ENCODE results near the gene CCL23.
"Not testable (repeated sequence)": the region's sequence is repeated elsewhere in the genome, so short reads cannot be mapped to it uniquely, and the experiment has no call there.

CCL23 gene

DNA sequence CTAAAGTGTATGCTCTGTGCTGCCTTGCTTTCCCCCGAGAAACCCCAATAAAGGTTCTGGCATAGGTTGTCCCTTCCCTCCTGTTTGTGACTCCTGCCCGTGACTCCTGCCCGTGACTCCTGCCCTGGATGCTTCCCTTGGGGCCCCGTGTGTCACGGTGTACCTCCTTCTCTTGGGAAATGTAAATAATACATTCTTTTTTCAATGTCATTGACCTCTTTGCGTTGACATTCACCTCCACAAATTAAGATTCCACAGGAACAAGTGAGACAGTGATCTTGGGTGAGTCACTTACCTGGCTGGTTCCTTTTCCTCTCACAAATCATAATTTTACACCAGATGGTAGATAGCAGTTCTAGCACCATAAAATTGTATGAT is 17.1 kb downstream of the CCL23 start:
- DNase-seq (ENCODE audit: low spot score in 2 of 2), result no peak
- no peaks in the 10 kb centered on the region for H3K27me3 Mint-ChIP-seq

DNA sequence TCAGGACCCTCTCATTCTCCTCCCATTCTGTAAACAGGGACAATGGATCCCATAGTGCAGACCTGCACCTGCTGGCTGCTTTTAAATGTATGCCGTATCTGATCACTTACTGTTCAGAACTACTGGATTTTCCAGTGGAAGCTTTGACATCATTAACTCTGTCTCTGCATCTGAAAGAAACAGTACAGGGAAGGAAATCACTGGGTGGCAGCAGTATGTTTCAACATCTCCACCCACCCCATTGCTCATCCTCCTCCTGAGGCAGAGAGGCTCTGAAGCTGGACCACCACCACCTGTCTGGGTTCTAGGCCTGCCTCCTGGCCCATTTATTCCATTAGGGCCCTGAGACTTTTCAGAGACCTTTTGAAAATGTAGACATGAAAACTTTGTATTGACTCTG is 19.0 kb downstream of the CCL23 start:
- Mint-ChIP-seq H3K36me3 (ENCODE audit: insufficient read depth) (no peaks in the 10 kb centered on the region), H3K27ac (ENCODE audit: low read depth) (peak overlapping the region; percentile 44), H3K27me3 (no peaks in the 10 kb centered on the region), H3K9me3 (no peaks in the 10 kb centered on the region), H3K4me1 (peaks cover 8% of the 10 kb centered on the region), H3K4me3 (no peak overlapping the region)
- DNase-seq (ENCODE audit: low spot score in 2 of 2) (no peak), ATAC-seq (replicated peaks; ENCODE audit: extremely low read depth, poor library complexity, severe bottlenecking) (no peak)

More for the DNA sequence above, 17.1 kb downstream of the CCL23 start:
- peaks cover 20% of the 10 kb centered on the region for H3K4me1 Mint-ChIP-seq
- no peaks in the 10 kb centered on the region for H3K9me3 Mint-ChIP-seq
- no peaks in the 10 kb centered on the region for H3K36me3 Mint-ChIP-seq (ENCODE audit: insufficient read depth)
- H3K4me3 Mint-ChIP-seq, result no peak overlapping the region
- no peak for ATAC-seq (replicated peaks; ENCODE audit: extremely low read depth, poor library complexity, severe bottlenecking)
- no peak overlapping the region for H3K27ac Mint-ChIP-seq (ENCODE audit: low read depth)

DNA sequence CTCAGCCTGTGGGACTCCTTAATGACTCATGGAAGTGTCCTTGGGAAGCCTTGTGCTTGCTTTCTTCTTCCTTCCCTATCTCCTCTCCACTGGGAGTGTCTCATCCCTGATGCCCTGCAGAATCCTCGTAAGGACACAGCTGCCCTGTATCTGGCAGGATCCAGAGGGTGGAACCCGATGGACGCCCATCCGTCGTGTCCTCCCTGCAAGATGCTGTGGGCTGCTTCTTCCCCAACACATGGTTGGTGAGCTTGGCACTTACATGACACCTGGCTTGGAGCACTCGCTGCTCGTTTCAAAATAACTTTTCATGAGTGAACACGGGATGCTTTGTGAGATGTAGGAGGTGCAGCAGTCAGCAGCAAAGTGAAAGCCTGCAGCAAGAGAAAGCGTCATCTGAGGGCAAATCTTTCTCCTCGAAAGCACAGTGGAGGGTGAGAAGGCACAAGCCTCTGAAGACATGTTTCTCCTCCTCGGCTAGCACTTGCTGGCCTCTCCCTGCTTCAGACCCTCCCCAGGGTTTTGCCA is 19.7 kb downstream of the CCL23 start:
- Mint-ChIP-seq H3K9me3 (no peaks in the 10 kb centered on the region), H3K36me3 (ENCODE audit: insufficient read depth) (no peaks in the 10 kb centered on the region), H3K27me3 (no peaks in the 10 kb centered on the region), H3K27ac (ENCODE audit: low read depth) (peak overlapping the region; percentile 44), H3K4me3 (no peak overlapping the region), H3K4me1 (peaks cover 6% of the 10 kb centered on the region)
- ATAC-seq (replicated peaks; ENCODE audit: extremely low read depth, poor library complexity, severe bottlenecking), result no peak
- no peak for DNase-seq (ENCODE audit: low spot score in 2 of 2)

DNA sequence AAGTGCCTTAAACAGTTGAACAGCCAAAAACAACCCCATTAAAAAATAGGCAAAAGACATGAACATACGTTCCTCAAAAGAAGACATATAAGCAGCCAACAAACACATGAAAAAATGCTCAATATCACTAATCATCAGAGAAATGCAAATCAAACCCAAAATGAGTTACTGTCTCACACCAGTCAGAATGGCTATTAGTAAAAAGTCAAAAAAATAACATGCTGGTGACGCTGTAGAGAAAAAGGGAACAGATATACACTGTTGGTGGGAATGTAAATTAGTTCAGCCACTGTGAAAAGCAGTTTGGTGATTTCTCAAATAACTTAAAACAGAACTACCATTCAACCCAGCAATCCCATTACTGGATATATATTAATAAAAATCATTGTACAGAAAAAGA is 22.4 kb downstream of the CCL23 start:
- not testable (repeated sequence) for H3K36me3 Mint-ChIP-seq (ENCODE audit: insufficient read depth); H3K27me3 Mint-ChIP-seq; DNase-seq (ENCODE audit: low spot score in 2 of 2); H3K4me1 Mint-ChIP-seq; H3K27ac Mint-ChIP-seq (ENCODE audit: low read depth); H3K4me3 Mint-ChIP-seq; ATAC-seq (replicated peaks; ENCODE audit: extremely low read depth, poor library complexity, severe bottlenecking); H3K9me3 Mint-ChIP-seq

DNA sequence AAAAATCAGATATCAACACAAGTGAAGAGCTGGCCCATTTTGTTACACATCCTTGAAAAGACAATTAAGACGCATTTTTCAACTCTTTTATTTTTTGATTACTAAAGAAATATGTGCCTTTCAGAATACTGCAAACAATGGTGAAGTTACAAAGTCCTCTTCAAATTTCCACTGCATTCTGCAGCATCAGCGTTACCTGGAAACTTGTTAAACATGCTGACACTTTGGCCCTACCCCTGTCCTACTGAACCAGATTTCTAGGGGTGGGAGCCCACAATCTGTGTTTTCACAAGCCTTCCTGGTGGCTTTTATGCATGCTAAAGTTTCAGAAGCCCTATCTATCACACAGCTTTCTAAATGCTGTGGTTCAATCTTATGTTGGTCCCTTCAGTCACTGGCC is 26.7 kb downstream of the CCL23 start:
- no peak for ATAC-seq (replicated peaks; ENCODE audit: extremely low read depth, poor library complexity, severe bottlenecking)

DNA sequence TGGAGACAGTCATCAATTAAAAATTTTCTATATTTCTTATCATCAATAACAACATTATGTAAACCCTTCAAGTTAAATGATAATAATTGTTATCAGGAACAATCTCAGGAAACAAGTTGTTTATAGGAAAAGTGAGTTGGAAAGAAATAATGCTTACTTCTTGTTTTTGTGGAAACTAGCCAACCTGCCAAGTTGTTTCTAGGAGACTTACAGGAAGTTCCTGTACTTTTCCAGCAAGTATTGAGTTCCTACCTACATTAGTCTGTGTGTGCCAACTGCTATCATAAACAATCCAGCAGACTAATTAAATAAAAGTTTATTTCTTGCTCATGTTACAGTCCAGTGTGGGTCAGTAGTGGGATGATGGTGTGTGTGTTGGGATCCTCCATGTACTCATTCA is 29.6 kb downstream of the CCL23 start:
- no peak for DNase-seq (ENCODE audit: low spot score in 2 of 2)
- H3K36me3 Mint-ChIP-seq (ENCODE audit: insufficient read depth), result peaks cover 1% of the 10 kb centered on the region
- H3K4me1 Mint-ChIP-seq, result no peaks in the 10 kb centered on the region
- no peak for ATAC-seq (replicated peaks; ENCODE audit: extremely low read depth, poor library complexity, severe bottlenecking)
- H3K27me3 Mint-ChIP-seq, result no peaks in the 10 kb centered on the region
- no peak overlapping the region for H3K4me3 Mint-ChIP-seq
- H3K9me3 Mint-ChIP-seq, result peaks cover 5% of the 10 kb centered on the region
- H3K27ac Mint-ChIP-seq (ENCODE audit: low read depth), result no peak overlapping the region

More for the DNA sequence above, 26.7 kb downstream of the CCL23 start:
- no peaks in the 10 kb centered on the region for H3K4me1 Mint-ChIP-seq
- peaks cover 5% of the 10 kb centered on the region for H3K9me3 Mint-ChIP-seq
- no peaks in the 10 kb centered on the region for H3K27me3 Mint-ChIP-seq
- no peak for DNase-seq (ENCODE audit: low spot score in 2 of 2)
- H3K27ac Mint-ChIP-seq (ENCODE audit: low read depth), result no peak overlapping the region
- H3K4me3 Mint-ChIP-seq, result no peak overlapping the region
- peaks cover 1% of the 10 kb centered on the region for H3K36me3 Mint-ChIP-seq (ENCODE audit: insufficient read depth)

DNA sequence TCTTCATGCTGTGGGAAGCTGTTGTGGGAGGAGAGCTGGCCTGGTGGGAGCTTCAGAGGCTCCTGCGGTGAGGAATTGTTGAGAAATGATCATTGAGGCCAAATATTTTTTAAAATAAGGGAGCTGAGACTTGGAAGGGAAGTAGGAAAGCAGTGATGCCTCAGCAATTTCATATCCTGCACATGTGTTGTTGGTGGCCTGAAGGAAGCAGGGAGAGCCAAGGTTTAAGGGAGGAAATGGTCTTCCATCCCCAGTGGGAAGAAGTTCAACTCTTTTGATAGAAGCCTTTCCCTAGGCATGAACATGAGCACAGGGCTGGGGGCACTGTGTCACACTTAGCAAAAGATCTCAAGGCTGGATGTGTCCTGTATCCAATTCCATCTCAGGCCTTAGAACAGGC is 31.1 kb downstream of the CCL23 start, which contains the start of gene CCL14:
TSS of gene CCL14 (minus strand) at position 87 of the 400 bp plus-strand sequence. CDS start at position 7, 80 bp downstream.
- H3K27me3 Mint-ChIP-seq, result no peaks in the 10 kb centered on the region
- H3K27ac Mint-ChIP-seq (ENCODE audit: low read depth), result peak within 1 kb of the TSS; percentile 9
- peaks cover 6% of the 10 kb centered on the region for H3K4me1 Mint-ChIP-seq
- peaks cover 5% of the 10 kb centered on the region for H3K9me3 Mint-ChIP-seq
- ATAC-seq (replicated peaks; ENCODE audit: extremely low read depth, poor library complexity, severe bottlenecking), result no peak
- DNase-seq (ENCODE audit: low spot score in 2 of 2), result no peak
- peaks cover 1% of the 10 kb centered on the region for H3K36me3 Mint-ChIP-seq (ENCODE audit: insufficient read depth)
- no peak within 1 kb of the TSS for H3K4me3 Mint-ChIP-seq

DNA sequence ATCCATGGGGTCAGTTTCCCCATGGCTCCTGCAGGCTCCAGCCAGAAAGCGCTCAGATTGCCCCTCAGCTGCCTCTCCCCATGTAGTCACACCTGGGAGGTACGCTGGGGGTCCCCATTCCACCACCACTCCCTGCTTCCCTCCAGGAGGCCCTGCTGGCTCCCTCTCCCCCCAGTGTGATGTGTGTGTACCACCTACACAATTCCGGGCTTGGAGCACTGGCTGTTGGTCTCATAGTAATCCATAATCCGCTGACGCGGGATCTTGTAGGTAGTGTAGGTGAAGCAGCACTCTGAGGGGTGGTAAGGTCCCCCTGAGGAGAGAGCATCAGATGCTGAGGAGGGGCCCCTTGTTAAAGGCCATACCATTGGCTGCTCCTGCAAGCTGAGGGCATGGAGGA is 33.6 kb downstream of the CCL23 start:
- Mint-ChIP-seq H3K27ac (ENCODE audit: low read depth) (no peak overlapping the region), H3K4me3 (no peak overlapping the region), H3K4me1 (peaks cover 6% of the 10 kb centered on the region), H3K36me3 (ENCODE audit: insufficient read depth) (peaks cover 1% of the 10 kb centered on the region), H3K27me3 (no peaks in the 10 kb centered on the region), H3K9me3 (peaks cover 5% of the 10 kb centered on the region)
- no peak for ATAC-seq (replicated peaks; ENCODE audit: extremely low read depth, poor library complexity, severe bottlenecking)
- DNase-seq (ENCODE audit: low spot score in 2 of 2), result no peak

DNA sequence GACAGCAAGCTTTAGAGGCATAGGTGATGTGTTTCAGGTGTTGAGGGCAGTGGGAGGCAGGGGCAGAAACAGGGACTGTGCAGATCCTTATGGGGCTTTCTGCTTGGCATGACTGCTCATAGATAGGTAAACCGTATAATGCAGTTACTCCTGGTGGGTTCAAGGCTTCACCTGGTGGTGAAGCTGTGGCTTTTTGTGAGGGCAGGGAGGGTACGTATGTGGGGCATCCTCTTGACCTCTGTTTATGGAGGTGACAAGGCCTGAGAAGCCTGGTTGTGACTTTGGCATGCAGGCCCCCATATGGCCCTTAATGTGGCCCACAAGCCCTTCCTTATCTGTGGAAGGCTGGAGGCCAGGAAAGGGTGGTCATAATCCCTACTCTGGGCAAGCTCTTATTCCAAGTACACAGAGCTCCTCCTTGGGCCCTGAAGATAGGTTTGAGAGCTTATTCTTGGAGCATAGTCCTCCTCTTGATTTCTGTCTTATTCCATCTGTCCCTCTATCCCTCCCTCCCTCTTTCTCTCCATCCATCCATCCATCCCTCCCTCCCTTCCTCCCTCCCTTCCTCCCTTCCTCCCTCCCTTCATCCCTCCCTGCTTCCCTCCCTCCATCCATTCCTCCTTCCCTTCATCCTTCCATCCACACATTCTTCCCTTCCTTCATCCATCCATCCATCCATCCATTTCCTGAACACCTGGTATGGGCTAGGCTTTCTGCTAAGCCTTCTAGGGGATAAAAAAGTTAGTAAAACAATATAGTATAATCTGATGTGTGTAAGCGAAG is 35.2 kb downstream of the CCL23 start:
- ATAC-seq (replicated peaks; ENCODE audit: extremely low read depth, poor library complexity, severe bottlenecking) (no peak), DNase-seq (ENCODE audit: low spot score in 2 of 2) (no peak)
- H3K36me3 Mint-ChIP-seq (ENCODE audit: insufficient read depth), result no peaks in the 10 kb centered on the region
- peaks cover 6% of the 10 kb centered on the region for H3K4me1 Mint-ChIP-seq
- no peak overlapping the region for H3K4me3 Mint-ChIP-seq
- H3K27ac Mint-ChIP-seq (ENCODE audit: low read depth), result no peak overlapping the region
- H3K9me3 Mint-ChIP-seq, result no peaks in the 10 kb centered on the region
- H3K27me3 Mint-ChIP-seq, result no peaks in the 10 kb centered on the region

DNA sequence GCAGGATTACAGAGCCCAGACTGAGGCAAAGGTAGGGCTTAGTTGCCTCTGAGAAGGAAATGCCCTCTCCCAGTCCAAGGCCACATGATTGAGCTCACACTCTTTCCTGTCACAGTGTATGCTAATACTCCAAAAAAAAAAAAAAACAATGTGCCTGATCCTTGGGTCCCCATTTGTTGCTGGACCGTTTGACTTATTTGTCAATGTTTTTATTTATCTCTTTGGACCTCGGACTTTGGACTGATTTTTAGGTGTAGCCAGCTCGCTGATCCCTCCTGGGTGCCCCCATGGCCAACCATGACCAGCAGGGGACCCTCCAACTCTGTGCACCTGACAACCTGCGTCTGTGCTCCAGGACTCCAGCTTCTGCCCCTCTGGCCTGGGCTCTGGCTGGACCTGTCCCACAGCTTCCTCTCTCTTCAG is 35.9 kb downstream of the CCL23 start:
- H3K4me3 Mint-ChIP-seq, result no peak overlapping the region
- no peak overlapping the region for H3K27ac Mint-ChIP-seq (ENCODE audit: low read depth)
- ATAC-seq (replicated peaks; ENCODE audit: extremely low read depth, poor library complexity, severe bottlenecking), result no peak

DNA sequence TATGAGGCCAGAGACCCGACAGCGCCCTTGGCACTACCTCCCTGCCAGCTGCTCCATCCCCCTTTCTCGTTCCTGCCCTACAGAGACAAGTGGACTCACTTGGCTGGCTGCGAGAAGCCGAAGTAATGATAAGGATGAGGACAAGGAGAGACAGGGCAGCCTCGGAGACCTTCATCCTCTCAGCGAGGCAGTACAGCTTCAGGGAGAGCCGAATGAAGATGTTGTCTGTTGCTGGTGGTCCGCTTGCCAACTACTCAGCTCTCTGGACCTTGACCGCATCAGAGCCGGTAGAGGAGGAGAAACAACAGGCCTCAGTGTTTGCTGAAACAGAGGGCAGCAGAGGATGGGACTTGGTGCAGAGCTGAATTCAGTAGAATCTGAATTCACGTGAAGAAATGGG is 36.5 kb downstream of the CCL23 start, which contains the start of gene CCL16:
TSS of gene CCL16 (minus strand) at position 252 of the 400 bp plus-strand sequence. CDS start at position 175, 77 bp downstream.
- H3K36me3 Mint-ChIP-seq (ENCODE audit: insufficient read depth), result no peaks in the 10 kb centered on the region
- no peak within 1 kb of the TSS for H3K27ac Mint-ChIP-seq (ENCODE audit: low read depth)
- ATAC-seq (replicated peaks; ENCODE audit: extremely low read depth, poor library complexity, severe bottlenecking) (no peak), DNase-seq (ENCODE audit: low spot score in 2 of 2) (no peak)
- no peak within 1 kb of the TSS for H3K4me3 Mint-ChIP-seq
- H3K4me1 Mint-ChIP-seq, result peaks cover 13% of the 10 kb centered on the region
- H3K27me3 Mint-ChIP-seq, result no peaks in the 10 kb centered on the region
- H3K9me3 Mint-ChIP-seq, result no peaks in the 10 kb centered on the region

More for the DNA sequence above, 35.9 kb downstream of the CCL23 start:
- Mint-ChIP-seq H3K9me3 (no peaks in the 10 kb centered on the region), H3K27me3 (no peaks in the 10 kb centered on the region), H3K36me3 (ENCODE audit: insufficient read depth) (no peaks in the 10 kb centered on the region), H3K4me1 (peaks cover 6% of the 10 kb centered on the region)
- DNase-seq (ENCODE audit: low spot score in 2 of 2), result no peak

DNA sequence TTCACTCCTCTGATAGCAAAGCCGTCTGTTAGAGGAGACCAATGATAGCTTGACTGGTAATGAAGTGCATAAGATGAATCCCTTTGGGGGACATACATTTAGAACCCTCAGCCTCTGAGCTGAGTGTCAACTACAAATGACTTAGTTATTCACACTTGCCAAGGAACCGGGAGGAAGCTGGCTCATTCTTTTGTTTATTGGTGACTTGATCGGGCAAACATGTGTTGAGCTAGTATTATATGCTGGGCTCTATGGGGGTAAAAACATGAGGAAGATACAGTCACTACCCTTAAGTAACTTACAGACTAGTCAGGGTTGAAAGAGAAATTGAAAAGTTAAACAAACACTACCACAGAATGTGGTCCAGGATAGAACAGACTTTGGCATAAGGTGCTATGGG is 39.4 kb downstream of the CCL23 start:
- no peaks in the 10 kb centered on the region for H3K9me3 Mint-ChIP-seq
- H3K27me3 Mint-ChIP-seq, result no peaks in the 10 kb centered on the region
- H3K4me1 Mint-ChIP-seq, result peaks cover 13% of the 10 kb centered on the region
- H3K27ac Mint-ChIP-seq (ENCODE audit: low read depth), result no peak overlapping the region
- no peak overlapping the region for H3K4me3 Mint-ChIP-seq
- no peak for ATAC-seq (replicated peaks; ENCODE audit: extremely low read depth, poor library complexity, severe bottlenecking)
- H3K36me3 Mint-ChIP-seq (ENCODE audit: insufficient read depth), result no peaks in the 10 kb centered on the region
- no peak for DNase-seq (ENCODE audit: low spot score in 2 of 2)

DNA sequence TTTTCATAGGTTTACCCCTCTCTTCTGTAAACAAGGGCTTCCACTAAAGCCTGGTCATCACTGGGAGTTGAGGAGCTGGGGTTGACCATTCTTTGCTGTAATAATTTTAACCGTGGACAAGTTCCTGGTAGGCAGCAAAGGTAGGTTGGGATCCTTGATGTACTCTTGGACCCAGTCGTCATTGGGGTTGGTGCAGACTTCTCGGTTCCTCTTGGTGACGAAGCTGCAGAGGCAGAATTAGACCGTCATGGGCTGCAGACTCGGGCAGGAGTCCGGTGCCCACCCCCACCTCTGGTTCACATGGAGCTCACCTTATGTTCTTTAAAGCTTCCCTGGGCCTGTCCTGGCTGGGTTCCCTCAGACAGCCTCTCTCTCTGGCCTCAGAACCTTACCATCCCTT is 40.3 kb downstream of the CCL23 start:
- DNase-seq (ENCODE audit: low spot score in 2 of 2) (no peak), ATAC-seq (replicated peaks; ENCODE audit: extremely low read depth, poor library complexity, severe bottlenecking) (no peak)
- Mint-ChIP-seq H3K27ac (ENCODE audit: low read depth) (no peak overlapping the region), H3K9me3 (no peaks in the 10 kb centered on the region), H3K4me1 (peaks cover 13% of the 10 kb centered on the region), H3K4me3 (no peak overlapping the region), H3K27me3 (no peaks in the 10 kb centered on the region), H3K36me3 (ENCODE audit: insufficient read depth) (no peaks in the 10 kb centered on the region)
